Liver (tissue), 9 donors: Measurements from ENCODE around the gene HOXA5. TPM values are rescaled to one million over a fixed set of nuclear protein-coding genes. Genes with fewer than 3 reads are reported as not detected.

Experiments used
- DNase-seq: peaks from one replicate; pipeline ENCODE4 v3.0.0-alpha.2; 2017; ENCODE audit warnings: low spot score
- H3K27ac ChIP-seq, 2 donors: one replicate each; pipeline ENCODE4 v1.7.0; 2013; ENCODE audit warnings: inconsistent platforms in 2 of 2, low read length in 2 of 2, control low read depth in 1 of 2, low read depth in 1 of 2, mild to moderate bottlenecking in 1 of 2
- H3K27me3 ChIP-seq, 4 donors: one replicate each; pipeline versions ENCODE4 v1.6.1 to v1.7.0; 2013; ENCODE audit warnings: low read length in 3 of 4, inconsistent platforms in 1 of 4, mild to moderate bottlenecking in 1 of 4, moderate library complexity in 1 of 4; ENCODE audit not compliant: control insufficient read depth in 4 of 4, insufficient read depth in 4 of 4
- H3K36me3 ChIP-seq, 4 donors: one replicate each; pipeline versions ENCODE4 v1.6.1 to v1.7.0; 2013; ENCODE audit warnings: low read length in 3 of 4, mild to moderate bottlenecking in 3 of 4, low read depth in 1 of 4, moderate library complexity in 1 of 4; ENCODE audit not compliant: control insufficient read depth in 4 of 4, insufficient read depth in 3 of 4
- H3K4me1 ChIP-seq, 4 donors: one replicate each; pipeline versions ENCODE4 v1.6.1 to v1.7.0; 2013; ENCODE audit warnings: low read length in 3 of 4, mild to moderate bottlenecking in 3 of 4, moderate library complexity in 1 of 4; ENCODE audit not compliant: control insufficient read depth in 4 of 4, insufficient read depth in 4 of 4
- H3K4me3 ChIP-seq, 3 donors: one replicate each; pipeline versions ENCODE4 v1.6.1 to v1.7.0; 2013; ENCODE audit warnings: low read length in 3 of 3, control low read depth in 1 of 3, low read depth in 1 of 3, mild to moderate bottlenecking in 1 of 3
- H3K9ac ChIP-seq, 2 donors: one replicate each; pipeline ENCODE4 v1.7.0; 2013; ENCODE audit warnings: low read length in 2 of 2, mild to moderate bottlenecking in 2 of 2, moderate library complexity in 2 of 2, control low read depth in 1 of 2, low read depth in 1 of 2
- H3K9me3 ChIP-seq, 4 donors: one replicate each; pipeline versions ENCODE4 v1.6.1 to v1.7.0; 2013; ENCODE audit warnings: low read length in 3 of 4; ENCODE audit not compliant: control insufficient read depth in 4 of 4
- CTCF ChIP-seq: fragments of 150-350 bp; IDR thresholded peaks from 2 replicates; pipeline ENCODE4 v1.5.1; 2017; ENCODE audit warnings: improper control_type of control experiment, low read depth, low read length; ENCODE audit not compliant: missing input control
- FOXA1 ChIP-seq: IDR thresholded peaks from 2 replicates; pipeline ENCODE4 v1.6.1; 2016; ENCODE audit warnings: antibody characterized with exemption
- FOXA2 ChIP-seq: IDR thresholded peaks from 2 replicates; pipeline ENCODE4 v1.6.1; 2016; ENCODE audit warnings: antibody characterized with exemption
- GABPA ChIP-seq, 2 donors: IDR thresholded peaks in 1 of 2; conservative IDR thresholded peaks in 1 of 2; 2 replicates each; pipeline ENCODE4 v1.6.1; 2016; ENCODE audit warnings: antibody characterized with exemption in 2 of 2, mild to moderate bottlenecking in 1 of 2, moderate library complexity in 1 of 2
- HNF4A ChIP-seq, 2 donors: conservative IDR thresholded peaks; 2 replicates each; pipeline ENCODE4 v1.6.1; 2016; ENCODE audit warnings: antibody characterized with exemption in 2 of 2, mild to moderate bottlenecking in 2 of 2
- HNF4G ChIP-seq: IDR thresholded peaks from 2 replicates; pipeline ENCODE4 v1.6.1; 2016; ENCODE audit warnings: antibody characterized with exemption
- JUND ChIP-seq, 2 donors: IDR thresholded peaks; 2 replicates each; pipeline ENCODE4 v1.6.1; 2016; ENCODE audit warnings: antibody characterized with exemption in 2 of 2
- MAX ChIP-seq: IDR thresholded peaks from 2 replicates; pipeline ENCODE4 v1.6.1; 2016; ENCODE audit warnings: antibody characterized with exemption
- NR2F2 ChIP-seq: IDR thresholded peaks from 2 replicates; pipeline ENCODE4 v1.6.1; 2016; ENCODE audit warnings: antibody characterized with exemption
- RAD21 ChIP-seq, 2 donors: IDR thresholded peaks; 2 replicates each; pipeline ENCODE4 v1.6.1; 2016; ENCODE audit warnings: antibody characterized with exemption in 2 of 2, mild to moderate bottlenecking in 2 of 2
- REST ChIP-seq: IDR thresholded peaks from 2 replicates; pipeline ENCODE4 v1.6.1; 2016; ENCODE audit warnings: antibody characterized with exemption, mild to moderate bottlenecking
- RXRA ChIP-seq, 2 donors: IDR thresholded peaks; 2 replicates each; pipeline ENCODE4 v1.6.1; 2017 to 2018; ENCODE audit warnings: antibody characterized with exemption in 2 of 2, mild to moderate bottlenecking in 1 of 2
- YY1 ChIP-seq: IDR thresholded peaks from 2 replicates; pipeline ENCODE4 v1.6.1; 2016; ENCODE audit warnings: antibody characterized with exemption, mild to moderate bottlenecking
- ZBTB33 ChIP-seq: IDR thresholded peaks from 2 replicates; pipeline ENCODE4 v1.6.1; 2016; ENCODE audit warnings: antibody characterized with exemption
- WGBS: extraction: QIAGEN DNeasy Blood & Tissue Kit; methylation state at CpG from one replicate; pipeline ENCODE4 v1.1.7; 2013; 5-methylcytosine and 5-hydroxymethylcytosine counted together
- polyA plus RNA-seq, 2 donors: library from polyadenylated mRNA; stranded (reverse) in 1 of 2; unstranded in 1 of 2; fragments of 200-250 nt in 1 of 2; fragments of >200 nt in 1 of 2; fragmentation: Nextera tagmentation in 1 of 2; extraction: Ambion mirVana in 1 of 2; gene quantifications; one replicate each; pipeline versions ENCODE4 v1.2.1 to v1.2.3, GENCODE V29; 2013 to 2015
- total RNA-seq, 2 donors: library from RNA; depleted of rRNA; stranded (reverse); fragments of >200 nt; gene quantifications; one replicate each; pipeline ENCODE4 v1.2.3, GENCODE V29; 2014
- donor health status: healthy.
- donor health status: healthy.
- donor health status: healthy.
- donor health status: healthy.
- donor health status: healthy.

The HOXA5 gene
- total and polyA plus RNA-seq, 4 donors, result 0.40 to 2.1 (median 0.66) TPM

- H3K27ac ChIP-seq, result no peak overlapping the region
- no peak for DNase-seq
- 8% methylated on average over 33 of the region's 33 CpGs for WGBS
Observed at GRCh38 chr7:27095050-27095896, 48.2 kb downstream of the HOXA5 start.

More at GRCh38 chr7:27095050-27095896, 48.2 kb downstream of the HOXA5 start:
- Histone ChIP-seq H3K4me3 (peak overlapping the region in 1 of 3 donors; percentile 61), H3K9me3 (no peaks in the 10 kb centered on the region), H3K27me3 (peaks cover 4 to 34% (median 18%) of the 10 kb centered on the region in 4 donors), H3K4me1 (peaks cover 0 to 1% (median 0%) of the 10 kb centered on the region in 4 donors), H3K9ac (no peak overlapping the region), H3K36me3 (no peaks in the 10 kb centered on the region)
- no peak for TF ChIP-seq REST
- no peak for TF ChIP-seq YY1
- no peak for TF ChIP-seq FOXA2
- TF ChIP-seq FOXA1, result no peak
- no peak for TF ChIP-seq JUND (IDR thresholded peaks at IDR 0.05)
- TF ChIP-seq RXRA (IDR thresholded peaks at IDR 0.05), result no peak
- TF ChIP-seq GABPA (IDR thresholded peaks at IDR 0.05 in 1 of 2, conservative IDR thresholded peaks at IDR 0.05 in 1 of 2), result no peak
- no peak for TF ChIP-seq CTCF
- TF ChIP-seq HNF4G, result no peak
- no peak for TF ChIP-seq RAD21 (IDR thresholded peaks at IDR 0.05)
- no peak for TF ChIP-seq HNF4A (conservative IDR thresholded peaks at IDR 0.05)
- TF ChIP-seq MAX, result no peak
- TF ChIP-seq ZBTB33, result no peak
- no peak for TF ChIP-seq NR2F2
